IPS-20b (cell line): Measurements from ENCODE around the gene LAMB3.

Experiments
- H3K27ac ChIP-seq: one replicate; pipeline ENCODE4 v1.5.1; 2013; ENCODE audit warnings: low read length
- H3K27me3 ChIP-seq: 2 replicates; pipeline ENCODE4 v1.6.1; 2013; ENCODE audit warnings: mild to moderate bottlenecking, low read length, inconsistent platforms; ENCODE audit not compliant: insufficient read depth
- H3K36me3 ChIP-seq: 2 replicates; pipeline ENCODE4 v1.6.1; 2013; ENCODE audit warnings: low read depth, mild to moderate bottlenecking, inconsistent platforms, low read length, moderate library complexity; ENCODE audit not compliant: insufficient read depth
- H3K4me1 ChIP-seq: 2 replicates; pipeline ENCODE4 v1.6.1; 2013; ENCODE audit warnings: mild to moderate bottlenecking, control low read depth, inconsistent platforms, low read length, moderate library complexity; ENCODE audit not compliant: insufficient read depth
- H3K4me3 ChIP-seq: 2 replicates; pipeline ENCODE4 v1.5.1; 2013; ENCODE audit warnings: mild to moderate bottlenecking, low read length, inconsistent platforms
- H3K9ac ChIP-seq: 2 replicates; pipeline ENCODE4 v1.6.1; 2013; ENCODE audit warnings: low read depth, mild to moderate bottlenecking, inconsistent platforms, low read length, moderate library complexity
- H3K9me3 ChIP-seq: 2 replicates; pipeline ENCODE4 v1.6.1; 2013; ENCODE audit warnings: mild to moderate bottlenecking, low read depth, low read length, inconsistent platforms; ENCODE audit not compliant: insufficient read depth

The LAMB3 gene

GRCh38 chr1:209597499-209597898, 54.7 kb downstream of the LAMB3 start:
- no peaks in the 10 kb centered on the region for H3K4me1 ChIP-seq
- no peaks in the 10 kb centered on the region; the same call in 1 of the 2 replicates for H3K27me3 ChIP-seq
- H3K9me3 ChIP-seq, result no peaks in the 10 kb centered on the region
- H3K9ac ChIP-seq, result no peak overlapping the region
- H3K36me3 ChIP-seq, result no peaks in the 10 kb centered on the region
- H3K4me3 ChIP-seq, result no peak overlapping the region
- no peak overlapping the region for H3K27ac ChIP-seq

- no peaks in the 10 kb centered on the region for H3K9me3 ChIP-seq
- no peak overlapping the region for H3K9ac ChIP-seq
- no peaks in the 10 kb centered on the region for H3K4me1 ChIP-seq
- H3K27me3 ChIP-seq, result no peaks in the 10 kb centered on the region; the same call in 1 of the 2 replicates
- H3K27ac ChIP-seq, result no peak overlapping the region
- H3K36me3 ChIP-seq, result no peaks in the 10 kb centered on the region
- H3K4me3 ChIP-seq, result no peak overlapping the region
Measured at GRCh38 chr1:209595599-209596285, 56.5 kb downstream of the LAMB3 start.

- H3K27ac ChIP-seq, result no peak overlapping the region
Measured at GRCh38 chr1:209595028-209595427, 57.2 kb downstream of the LAMB3 start.

GRCh38 chr1:209594440-209594839, 57.8 kb downstream of the LAMB3 start:
- Histone ChIP-seq H3K27me3 (no peaks in the 10 kb centered on the region), H3K4me1 (no peaks in the 10 kb centered on the region), H3K9me3 (no peaks in the 10 kb centered on the region), H3K9ac (no peak overlapping the region), H3K4me3 (no peak overlapping the region), H3K27ac (no peak overlapping the region), H3K36me3 (no peaks in the 10 kb centered on the region)

More at GRCh38 chr1:209595028-209595427, 57.2 kb downstream of the LAMB3 start:
- Histone ChIP-seq H3K27me3 (no peaks in the 10 kb centered on the region), H3K9ac (no peak overlapping the region), H3K4me3 (no peak overlapping the region), H3K4me1 (no peaks in the 10 kb centered on the region), H3K36me3 (no peaks in the 10 kb centered on the region), H3K9me3 (no peaks in the 10 kb centered on the region)

GRCh38 chr1:209593747-209594146, 58.5 kb downstream of the LAMB3 start:
- Histone ChIP-seq H3K4me3 (no peak overlapping the region), H3K27ac (no peak overlapping the region), H3K4me1 (no peaks in the 10 kb centered on the region), H3K9me3 (no peaks in the 10 kb centered on the region), H3K36me3 (no peaks in the 10 kb centered on the region), H3K27me3 (no peaks in the 10 kb centered on the region), H3K9ac (no peak overlapping the region)

- Histone ChIP-seq H3K4me3 (no peak overlapping the region), H3K9me3 (no peaks in the 10 kb centered on the region; the same call in 1 of the 2 replicates), H3K27ac (no peak overlapping the region), H3K36me3 (no peaks in the 10 kb centered on the region), H3K9ac (no peak overlapping the region), H3K27me3 (peaks cover 17% of the 10 kb centered on the region), H3K4me1 (peaks cover 14% of the 10 kb centered on the region)
Measured at GRCh38 chr1:209590405-209590804, 61.8 kb downstream of the LAMB3 start.

- Histone ChIP-seq H3K9me3 (no peaks in the 10 kb centered on the region; the same call in 1 of the 2 replicates), H3K27me3 (peaks cover 22% of the 10 kb centered on the region), H3K4me1 (peaks cover 14% of the 10 kb centered on the region), H3K36me3 (no peaks in the 10 kb centered on the region), H3K4me3 (no peak overlapping the region), H3K9ac (no peak overlapping the region), H3K27ac (no peak overlapping the region)
Measured at GRCh38 chr1:209589863-209590262, 62.4 kb downstream of the LAMB3 start.

GRCh38 chr1:209589440-209589839, 62.8 kb downstream of the LAMB3 start:
- no peak overlapping the region for H3K9ac ChIP-seq
- peaks cover 26% of the 10 kb centered on the region for H3K27me3 ChIP-seq
- H3K36me3 ChIP-seq, result no peaks in the 10 kb centered on the region
- H3K9me3 ChIP-seq, result no peaks in the 10 kb centered on the region; the same call in 1 of the 2 replicates
- H3K4me1 ChIP-seq, result peaks cover 14% of the 10 kb centered on the region
- no peak overlapping the region for H3K27ac ChIP-seq
- no peak overlapping the region for H3K4me3 ChIP-seq

- H3K9me3 ChIP-seq, result no peaks in the 10 kb centered on the region; the same call in 1 of the 2 replicates
- H3K4me1 ChIP-seq, result peaks cover 18% of the 10 kb centered on the region
- no peak overlapping the region for H3K9ac ChIP-seq
- H3K4me3 ChIP-seq, result no peak overlapping the region
- H3K36me3 ChIP-seq, result no peaks in the 10 kb centered on the region
- H3K27me3 ChIP-seq, result peaks cover 34% of the 10 kb centered on the region
- no peak overlapping the region for H3K27ac ChIP-seq
Measured at GRCh38 chr1:209587789-209588188, 64.4 kb downstream of the LAMB3 start.

- Histone ChIP-seq H3K4me3 (peak overlapping the region; percentile 59), H3K27me3 (peaks cover 34% of the 10 kb centered on the region), H3K4me1 (peaks cover 18% of the 10 kb centered on the region), H3K27ac (no peak overlapping the region), H3K9me3 (no peaks in the 10 kb centered on the region; the same call in 1 of the 2 replicates), H3K36me3 (no peaks in the 10 kb centered on the region), H3K9ac (no peak overlapping the region; the same call in 1 of the 2 replicates)
Measured at GRCh38 chr1:209586221-209586740, 65.9 kb downstream of the LAMB3 start.

GRCh38 chr1:209585672-209586071, 66.6 kb downstream of the LAMB3 start:
- no peaks in the 10 kb centered on the region; the same call in 1 of the 2 replicates for H3K9me3 ChIP-seq
- H3K27me3 ChIP-seq, result peaks cover 34% of the 10 kb centered on the region
- H3K9ac ChIP-seq, result no peak overlapping the region; the same call in 1 of the 2 replicates
- peak overlapping the region; percentile 59 for H3K4me3 ChIP-seq
- H3K36me3 ChIP-seq, result no peaks in the 10 kb centered on the region
- H3K4me1 ChIP-seq, result peaks cover 18% of the 10 kb centered on the region
- H3K27ac ChIP-seq, result no peak overlapping the region

- H3K9me3 ChIP-seq, result no peaks in the 10 kb centered on the region; the same call in 1 of the 2 replicates
- peak overlapping the region; percentile 59 for H3K4me3 ChIP-seq
- H3K27me3 ChIP-seq, result peaks cover 34% of the 10 kb centered on the region
- no peak overlapping the region for H3K27ac ChIP-seq
- H3K9ac ChIP-seq, result no peak overlapping the region
- H3K4me1 ChIP-seq, result peaks cover 18% of the 10 kb centered on the region
- H3K36me3 ChIP-seq, result no peaks in the 10 kb centered on the region
Measured at GRCh38 chr1:209585197-209585596, 67.0 kb downstream of the LAMB3 start.
